HG03575 (cell line): ENCODE measurements around the gene ATP2B1.

ENCODE experiments used
- ATAC-seq: cut with Tn5 transposase; IDR thresholded peaks from one replicate; pipeline ENCODE4 v1.9.1; 2021; ENCODE audit not compliant: unreplicated experiment, insufficient number of reproducible peaks, low FRiP score; ENCODE audit errors: extremely low read depth

ATP2B1 gene

GRCh38 chr12:89669197-89669596, 39.4 kb downstream of the ATP2B1 start:
- no peak for ATAC-seq

- ATAC-seq: no peak
Measured at GRCh38 chr12:89665556-89665955, 43.1 kb downstream of the ATP2B1 start.

- ATAC-seq: no peak
Measured at GRCh38 chr12:89664441-89664840, 44.2 kb downstream of the ATP2B1 start.

GRCh38 chr12:89663577-89664357, 44.9 kb downstream of the ATP2B1 start:
- ATAC-seq: peak; percentile 59

GRCh38 chr12:89662623-89663022, 46.0 kb downstream of the ATP2B1 start:
- no peak for ATAC-seq

GRCh38 chr12:89661706-89662330, 46.8 kb downstream of the ATP2B1 start:
- no peak for ATAC-seq

- ATAC-seq: no peak
Measured at GRCh38 chr12:89657739-89658138, 50.9 kb downstream of the ATP2B1 start.

- no peak for ATAC-seq
Measured at GRCh38 chr12:89657066-89657465, 51.6 kb downstream of the ATP2B1 start.

GRCh38 chr12:89655841-89656240, 52.8 kb downstream of the ATP2B1 start:
- no peak for ATAC-seq

- no peak for ATAC-seq
Measured at GRCh38 chr12:89651192-89651591, 57.4 kb downstream of the ATP2B1 start.

- no peak for ATAC-seq
Measured at GRCh38 chr12:89650239-89650638, 58.4 kb downstream of the ATP2B1 start.

GRCh38 chr12:89649820-89650219, 58.8 kb downstream of the ATP2B1 start:
- ATAC-seq: no peak

GRCh38 chr12:89649139-89649538, 59.5 kb downstream of the ATP2B1 start:
- no peak for ATAC-seq

- ATAC-seq: no peak
Measured at GRCh38 chr12:89648211-89648930, 60.3 kb downstream of the ATP2B1 start.

GRCh38 chr12:89645434-89645833, 63.2 kb downstream of the ATP2B1 start:
- no peak for ATAC-seq

- ATAC-seq: no peak
Measured at GRCh38 chr12:89642959-89643358, 65.7 kb downstream of the ATP2B1 start.

- no peak for ATAC-seq
Measured at GRCh38 chr12:89636776-89637160, 71.9 kb downstream of the ATP2B1 start.

GRCh38 chr12:89636052-89636775, 72.4 kb downstream of the ATP2B1 start:
- no peak for ATAC-seq

- no peak for ATAC-seq
Measured at GRCh38 chr12:89634508-89634907, 74.1 kb downstream of the ATP2B1 start.
